Esophagus (tissue), 2 donors: ENCODE measurements around the gene PPP1R14B. TPM values are rescaled to one million over a fixed set of nuclear protein-coding genes. Genes with fewer than 3 reads are reported as not detected.
A peak's percentile ranks its signal among the peaks of the same experiment; 100 is the strongest.

Experiments
- H3K27ac ChIP-seq, 2 donors: one replicate each; pipeline ENCODE4 v1.5.1; 2013; ENCODE audit warnings: low read depth in 2 of 2, mild to moderate bottlenecking in 2 of 2, inconsistent platforms in 1 of 2, low read length in 1 of 2, moderate library complexity in 1 of 2
- H3K27me3 ChIP-seq, 2 donors: one replicate each; pipeline ENCODE4 v1.6.1; 2013; ENCODE audit warnings: low read length in 2 of 2, control low read depth in 1 of 2, mild to moderate bottlenecking in 1 of 2; ENCODE audit not compliant: insufficient read depth in 2 of 2, control insufficient read depth in 1 of 2
- H3K36me3 ChIP-seq, 2 donors: one replicate each; pipeline ENCODE4 v1.6.1; 2013; ENCODE audit warnings: low read length in 1 of 2; ENCODE audit not compliant: control insufficient read depth in 2 of 2, insufficient read depth in 2 of 2
- H3K4me1 ChIP-seq, 2 donors: one replicate each; pipeline ENCODE4 v1.6.1; 2013; ENCODE audit warnings: low read length in 1 of 2; ENCODE audit not compliant: control insufficient read depth in 2 of 2, insufficient read depth in 2 of 2
- H3K4me3 ChIP-seq, 2 donors: one replicate each; pipeline ENCODE4 v1.5.1; 2013; ENCODE audit warnings: low read length in 2 of 2, mild to moderate bottlenecking in 2 of 2, low read depth in 1 of 2, moderate library complexity in 1 of 2
- H3K9me3 ChIP-seq, 2 donors: one replicate each; pipeline ENCODE4 v1.6.1; 2013; ENCODE audit warnings: mild to moderate bottlenecking in 2 of 2, low read depth in 1 of 2, low read length in 1 of 2, moderate library complexity in 1 of 2; ENCODE audit not compliant: control insufficient read depth in 2 of 2, insufficient read depth in 1 of 2
- WGBS, 2 donors: extraction: QIAGEN DNeasy Blood & Tissue Kit; methylation state at CpG; one replicate each; pipeline ENCODE4 v1.1.7; 2013; 5-methylcytosine and 5-hydroxymethylcytosine counted together
- polyA plus RNA-seq, 2 donors: library from polyadenylated mRNA; stranded (reverse); fragments of 200-250 nt; gene quantifications; one replicate each; pipeline ENCODE4 v1.2.3, GENCODE V29; 2013
- donor health status: healthy with polysubstance abuse.
- donor health status: Bipolar disorder and iron deficiency.

The PPP1R14B gene
- polyA plus RNA-seq, 2 donors: 211 to 349 TPM

- Histone ChIP-seq H3K4me3 (no peak overlapping the region), H3K27me3 (no peaks in the 10 kb centered on the region), H3K9me3 (no peaks in the 10 kb centered on the region), H3K36me3 (no peaks in the 10 kb centered on the region), H3K4me1 (peaks cover 1 to 32% of the 10 kb centered on the region in 2 donors), H3K27ac (peak overlapping the region in 1 of 2 donors; percentile 11)
- WGBS, 2 donors: 85 to 86% methylated on average over 15 of the region's 15 CpGs
These were observed 14.4 kb downstream of the PPP1R14B start for GRCh38 chr11:64232182-64232966.

- Histone ChIP-seq H3K9me3 (no peaks in the 10 kb centered on the region), H3K27ac (peak overlapping the region in 1 of 2 donors; percentile 26), H3K27me3 (no peaks in the 10 kb centered on the region), H3K4me3 (no peak overlapping the region), H3K4me1 (peaks cover 3 to 36% of the 10 kb centered on the region in 2 donors), H3K36me3 (no peaks in the 10 kb centered on the region)
- WGBS, 2 donors: 80 to 86% methylated on average over 7 of the region's 7 CpGs
These were observed 15.2 kb downstream of the PPP1R14B start for GRCh38 chr11:64231546-64231945.

- Histone ChIP-seq H3K36me3 (no peaks in the 10 kb centered on the region), H3K4me1 (peaks cover 3 to 36% of the 10 kb centered on the region in 2 donors), H3K9me3 (no peaks in the 10 kb centered on the region), H3K4me3 (peak overlapping the region; percentile 58 to 89), H3K27me3 (no peaks in the 10 kb centered on the region), H3K27ac (peak overlapping the region; percentile 93 to 95)
- WGBS, 2 donors: 9 to 10% methylated on average over 8 of the region's 8 CpGs
These were observed 15.8 kb downstream of the PPP1R14B start for GRCh38 chr11:64230985-64231365.

DNA sequence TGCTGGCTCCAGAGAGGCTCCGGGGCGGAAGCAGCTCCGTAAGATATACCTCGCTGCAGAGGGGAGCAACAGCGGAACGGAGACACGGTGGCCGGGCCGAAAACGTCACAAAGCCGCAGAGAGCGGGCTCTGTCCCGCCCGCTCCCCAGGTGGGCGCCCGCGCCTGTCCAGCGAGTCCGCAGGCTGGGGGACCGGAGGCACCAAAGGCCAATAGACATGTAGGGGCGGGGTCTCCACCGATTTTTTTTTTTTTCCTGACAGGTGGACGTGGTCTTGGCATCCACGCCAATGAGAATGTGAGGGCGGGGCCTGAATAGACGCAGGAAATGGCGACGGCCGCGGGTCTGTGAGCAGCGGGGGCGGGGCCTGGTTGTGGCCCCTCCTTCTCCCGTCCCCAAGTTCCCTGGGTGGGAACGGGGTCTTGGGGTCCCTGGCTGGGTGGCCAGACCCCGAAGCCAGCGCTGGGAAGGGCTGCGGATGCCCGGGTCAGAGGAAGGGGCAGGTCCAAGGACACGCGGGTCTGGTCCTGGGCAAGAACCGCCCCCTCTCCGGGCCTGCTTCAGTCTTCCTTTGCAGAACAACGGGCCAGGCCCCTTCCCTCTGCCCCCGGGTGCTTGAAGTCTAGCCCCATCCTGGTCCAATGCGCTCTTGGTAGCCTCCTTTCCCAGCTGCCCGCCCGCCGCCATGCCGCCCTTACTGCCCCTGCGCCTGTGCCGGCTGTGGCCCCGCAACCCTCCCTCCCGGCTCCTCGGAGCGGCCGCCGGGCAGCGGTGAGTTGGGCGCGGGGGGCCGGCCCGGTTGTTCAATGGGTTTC lies 16.4 kb downstream of the PPP1R14B start, which contains the start of gene DNAJC4:
Gene DNAJC4, plus strand, starts transcription at position 378 of the 814 bp plus-strand sequence. Its CDS starts 307 bp downstream, at position 685.
- Histone ChIP-seq H3K36me3 (no peaks in the 10 kb centered on the region), H3K4me1 (peaks cover 4 to 34% of the 10 kb centered on the region in 2 donors), H3K27me3 (no peaks in the 10 kb centered on the region), H3K27ac (peak within 1 kb of the TSS; percentile 93 to 95), H3K9me3 (no peaks in the 10 kb centered on the region), H3K4me3 (peak within 1 kb of the TSS; percentile 58 to 89)
- WGBS, 2 donors: 0 to 1% methylated on average over 58 to 62 of the region's 62 CpGs

GRCh38 chr11:64229744-64230170 lies 17.0 kb downstream of the PPP1R14B start:
- Histone ChIP-seq H3K27me3 (no peaks in the 10 kb centered on the region), H3K36me3 (no peaks in the 10 kb centered on the region), H3K4me1 (peaks cover 9 to 40% of the 10 kb centered on the region in 2 donors), H3K4me3 (peak overlapping the region; percentile 58 to 89), H3K9me3 (no peaks in the 10 kb centered on the region), H3K27ac (peak overlapping the region; percentile 93 to 95)
- WGBS, 2 donors: 29 to 35% methylated on average over 13 of the region's 13 CpGs

- WGBS, 2 donors: 81 to 87% methylated on average over 12 of the region's 12 CpGs
These were observed 17.5 kb downstream of the PPP1R14B start for GRCh38 chr11:64229090-64229743.

GRCh38 chr11:64227405-64227956 lies 19.3 kb downstream of the PPP1R14B start:
- WGBS, 2 donors: 56 to 66% methylated on average over 3 of the region's 3 CpGs
- H3K27ac ChIP-seq: peak overlapping the region; percentile 13 to 94
- H3K27me3 ChIP-seq: no peaks in the 10 kb centered on the region
- peaks cover 0 to 7% of the 10 kb centered on the region in 2 donors for H3K36me3 ChIP-seq
- peak overlapping the region; percentile 6 to 69 for H3K4me3 ChIP-seq
- H3K4me1 ChIP-seq: peaks cover 9 to 50% of the 10 kb centered on the region in 2 donors
- no peaks in the 10 kb centered on the region for H3K9me3 ChIP-seq

More at GRCh38 chr11:64229090-64229743, 17.5 kb downstream of the PPP1R14B start:
- peak overlapping the region; percentile 12 to 93 for H3K27ac ChIP-seq
- H3K4me1 ChIP-seq: peaks cover 9 to 45% of the 10 kb centered on the region in 2 donors
- H3K27me3 ChIP-seq: no peaks in the 10 kb centered on the region
- no peaks in the 10 kb centered on the region for H3K36me3 ChIP-seq
- no peak overlapping the region for H3K4me3 ChIP-seq
- no peaks in the 10 kb centered on the region for H3K9me3 ChIP-seq

DNA sequence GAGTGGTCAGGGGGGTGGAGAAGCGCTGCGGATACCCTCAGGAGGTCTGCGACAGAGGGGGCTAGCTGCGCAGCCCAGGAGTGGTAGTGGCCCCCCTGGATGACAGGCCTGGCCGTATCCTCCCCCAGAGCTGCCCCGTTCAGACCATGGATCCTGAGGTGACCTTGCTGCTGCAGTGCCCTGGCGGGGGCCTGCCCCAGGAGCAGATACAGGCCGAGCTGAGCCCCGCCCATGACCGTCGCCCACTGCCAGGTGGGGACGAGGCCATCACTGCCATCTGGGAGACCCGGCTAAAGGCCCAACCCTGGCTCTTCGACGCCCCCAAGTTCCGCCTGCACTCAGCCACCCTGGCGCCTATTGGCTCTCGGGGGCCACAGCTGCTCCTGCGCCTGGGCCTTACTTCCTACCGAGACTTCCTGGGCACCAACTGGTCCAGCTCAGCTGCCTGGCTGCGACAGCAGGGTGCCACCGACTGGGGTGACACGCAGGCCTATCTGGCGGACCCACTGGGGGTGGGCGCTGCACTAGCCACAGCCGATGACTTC lies 20.2 kb downstream of the PPP1R14B start:
- H3K27ac ChIP-seq: peak overlapping the region; percentile 89 to 94
- H3K4me3 ChIP-seq: peak overlapping the region; percentile 69 to 79
- no peaks in the 10 kb centered on the region for H3K27me3 ChIP-seq
- no peaks in the 10 kb centered on the region for H3K9me3 ChIP-seq
- H3K4me1 ChIP-seq: peaks cover 9 to 44% of the 10 kb centered on the region in 2 donors
- WGBS, 2 donors: 7 to 9% methylated on average over 23 to 26 of the region's 26 CpGs
- H3K36me3 ChIP-seq: peaks cover 0 to 7% of the 10 kb centered on the region in 2 donors
